ENCODE data around the gene POLD1. TPM values are rescaled to one million over a fixed set of nuclear protein-coding genes. Genes with fewer than 3 reads are reported as not detected.
"Not testable (repeated sequence)": the region's sequence is repeated elsewhere in the genome, so short reads cannot be mapped to it uniquely, and the experiment has no call there.

POLD1 gene
- total RNA-seq, 1 experiment from 2014 or later: 81.9 TPM

- intact Hi-C loops (cut with micrococcal nuclease; ENCODE audit: unreplicated experiment): no loop called here
- TSS peak; percentile 7 for BruUV-seq (replicated peaks)
- CTCF ChIA-PET: interaction anchor here (0.6 kb wide), 2 partner anchors 58 to 70 kb away, joined by 3 to 6 read pairs; partner anchors contain the start of gene KCNC3
- H3K4me1 Mint-ChIP-seq (ENCODE audit: low read depth, unreplicated experiment): peaks cover 27% of the 10 kb centered on the region
- no peaks in the 10 kb centered on the region for H3K27me3 Mint-ChIP-seq (ENCODE audit: unreplicated experiment)
- TF ChIP-seq, protein P1, sequence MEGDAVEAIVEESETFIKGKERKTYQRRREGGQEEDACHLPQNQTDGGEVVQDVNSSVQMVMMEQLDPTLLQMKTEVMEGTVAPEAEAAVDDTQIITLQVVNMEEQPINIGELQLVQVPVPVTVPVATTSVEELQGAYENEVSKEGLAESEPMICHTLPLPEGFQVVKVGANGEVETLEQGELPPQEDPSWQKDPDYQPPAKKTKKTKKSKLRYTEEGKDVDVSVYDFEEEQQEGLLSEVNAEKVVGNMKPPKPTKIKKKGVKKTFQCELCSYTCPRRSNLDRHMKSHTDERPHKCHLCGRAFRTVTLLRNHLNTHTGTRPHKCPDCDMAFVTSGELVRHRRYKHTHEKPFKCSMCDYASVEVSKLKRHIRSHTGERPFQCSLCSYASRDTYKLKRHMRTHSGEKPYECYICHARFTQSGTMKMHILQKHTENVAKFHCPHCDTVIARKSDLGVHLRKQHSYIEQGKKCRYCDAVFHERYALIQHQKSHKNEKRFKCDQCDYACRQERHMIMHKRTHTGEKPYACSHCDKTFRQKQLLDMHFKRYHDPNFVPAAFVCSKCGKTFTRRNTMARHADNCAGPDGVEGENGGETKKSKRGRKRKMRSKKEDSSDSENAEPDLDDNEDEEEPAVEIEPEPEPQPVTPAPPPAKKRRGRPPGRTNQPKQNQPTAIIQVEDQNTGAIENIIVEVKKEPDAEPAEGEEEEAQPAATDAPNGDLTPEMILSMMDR (IDR thresholded peaks at IDR 0.05; ENCODE audit: unreplicated experiment): no peak
- peaks cover 37% of the 10 kb centered on the region for H3K36me3 Mint-ChIP-seq (ENCODE audit: insufficient read depth, unreplicated experiment)
- H3K27ac Mint-ChIP-seq (ENCODE audit: unreplicated experiment): no peak overlapping the region
- no peaks in the 10 kb centered on the region for H3K9me3 Mint-ChIP-seq (ENCODE audit: low read depth, unreplicated experiment)
- no peak for DNase-seq
- H3K4me3 Mint-ChIP-seq (ENCODE audit: low read depth, unreplicated experiment): no peak overlapping the region
Measured at GRCh38 chr19:50387176-50387867, 3.2 kb downstream of the POLD1 start.

DNA sequence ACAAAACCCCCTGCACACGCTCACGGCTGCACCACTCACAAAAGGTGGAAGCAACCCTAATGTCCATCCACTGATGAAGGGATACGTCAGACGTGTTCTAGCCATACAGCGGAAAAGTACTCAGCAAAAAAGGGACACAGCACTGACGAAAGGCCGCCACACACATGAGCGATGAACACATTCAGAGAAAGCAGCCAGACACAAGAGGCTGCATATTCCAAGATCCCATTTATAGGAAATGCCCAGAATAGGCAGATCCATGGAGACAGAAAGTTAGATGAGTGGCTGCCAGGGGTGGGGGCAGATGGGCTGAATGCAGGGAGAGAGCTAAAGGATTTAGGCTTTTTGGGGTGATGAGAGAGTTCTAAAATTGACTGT lies 3.7 kb downstream of the POLD1 start:
- Mint-ChIP-seq H3K27me3 (ENCODE audit: unreplicated experiment) (no peaks in the 10 kb centered on the region), H3K4me3 (ENCODE audit: low read depth, unreplicated experiment) (no peak overlapping the region), H3K9me3 (ENCODE audit: low read depth, unreplicated experiment) (no peaks in the 10 kb centered on the region), H3K27ac (ENCODE audit: unreplicated experiment) (no peak overlapping the region), H3K36me3 (ENCODE audit: insufficient read depth, unreplicated experiment) (peaks cover 33% of the 10 kb centered on the region), H3K4me1 (ENCODE audit: low read depth, unreplicated experiment) (peaks cover 26% of the 10 kb centered on the region)
- TF ChIP-seq, protein P1 (IDR thresholded peaks at IDR 0.05; ENCODE audit: unreplicated experiment): no peak
- BruUV-seq (replicated peaks): no TSS peak
- no peak for DNase-seq
- CTCF ChIA-PET: interaction anchor here (0.6 kb wide), 1 partner anchor 70 kb away, joined by 6 read pairs; no protein-coding TSS in a partner anchor
- intact Hi-C loops (cut with micrococcal nuclease; ENCODE audit: unreplicated experiment): no loop called here

GRCh38 chr19:50390295-50390694 lies 6.1 kb downstream of the POLD1 start:
- intact Hi-C loops (cut with micrococcal nuclease; ENCODE audit: unreplicated experiment); H3K27ac Mint-ChIP-seq (ENCODE audit: unreplicated experiment); H3K36me3 Mint-ChIP-seq (ENCODE audit: insufficient read depth, unreplicated experiment); BruUV-seq (replicated peaks); H3K9me3 Mint-ChIP-seq (ENCODE audit: low read depth, unreplicated experiment); DNase-seq; H3K4me1 Mint-ChIP-seq (ENCODE audit: low read depth, unreplicated experiment); H3K4me3 Mint-ChIP-seq (ENCODE audit: low read depth, unreplicated experiment); H3K27me3 Mint-ChIP-seq (ENCODE audit: unreplicated experiment); CTCF ChIA-PET: not testable (repeated sequence)

- H3K36me3 Mint-ChIP-seq (ENCODE audit: insufficient read depth, unreplicated experiment); H3K4me3 Mint-ChIP-seq (ENCODE audit: low read depth, unreplicated experiment); CTCF ChIA-PET; intact Hi-C loops (cut with micrococcal nuclease; ENCODE audit: unreplicated experiment); H3K27me3 Mint-ChIP-seq (ENCODE audit: unreplicated experiment); H3K4me1 Mint-ChIP-seq (ENCODE audit: low read depth, unreplicated experiment); H3K27ac Mint-ChIP-seq (ENCODE audit: unreplicated experiment); H3K9me3 Mint-ChIP-seq (ENCODE audit: low read depth, unreplicated experiment); DNase-seq; BruUV-seq (replicated peaks): not testable (repeated sequence)
Measured at GRCh38 chr19:50390952-50391351, 6.8 kb downstream of the POLD1 start.

GRCh38 chr19:50392759-50393158 lies 8.6 kb downstream of the POLD1 start:
- TF ChIP-seq, protein P1 (IDR thresholded peaks at IDR 0.05; ENCODE audit: unreplicated experiment): no peak
- Mint-ChIP-seq H3K4me3 (ENCODE audit: low read depth, unreplicated experiment) (no peak overlapping the region), H3K27ac (ENCODE audit: unreplicated experiment) (no peak overlapping the region), H3K36me3 (ENCODE audit: insufficient read depth, unreplicated experiment) (peaks cover 1% of the 10 kb centered on the region), H3K4me1 (ENCODE audit: low read depth, unreplicated experiment) (no peaks in the 10 kb centered on the region), H3K27me3 (ENCODE audit: unreplicated experiment) (no peaks in the 10 kb centered on the region), H3K9me3 (ENCODE audit: low read depth, unreplicated experiment) (no peaks in the 10 kb centered on the region)
- DNase-seq: no peak
- CTCF ChIA-PET: no interaction called here
- no TSS peak for BruUV-seq (replicated peaks)
- intact Hi-C loops (cut with micrococcal nuclease; ENCODE audit: unreplicated experiment): no loop called here

Measured in Calu3 (cell line).